Measurements from ENCODE around the gene CLDN14. TPM values are rescaled to one million over a fixed set of nuclear protein-coding genes. Genes with fewer than 3 reads are reported as not detected.
"Not testable (repeated sequence)": the region's sequence is repeated elsewhere in the genome, so short reads cannot be mapped to it uniquely, and the experiment has no call there.

CLDN14 gene
- total and polyA plus RNA-seq, 2 donors: 0.14 to 0.78 TPM

DNA sequence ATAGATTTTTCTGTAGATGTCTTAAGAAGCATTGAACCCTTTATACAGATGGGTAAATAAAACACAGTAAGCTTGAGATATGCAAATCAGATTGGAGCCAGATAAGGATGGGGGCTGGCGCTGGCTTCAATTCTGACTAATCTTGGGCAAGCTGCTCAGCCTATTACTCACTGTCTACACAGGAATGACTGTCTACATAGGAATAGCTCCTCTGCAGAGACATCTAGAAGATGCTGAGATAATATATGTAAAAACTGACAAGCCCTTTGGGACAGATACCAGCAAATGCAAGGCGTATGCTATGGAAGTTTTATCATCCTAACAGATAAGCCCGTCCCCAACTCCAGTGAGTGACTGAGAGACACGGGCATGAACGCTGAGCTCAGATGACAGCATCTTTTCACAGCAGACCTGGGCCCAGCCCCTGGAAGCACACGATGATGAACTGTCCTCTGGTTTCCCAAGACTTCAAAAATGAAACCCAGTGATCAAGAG is 1.7 kb downstream of the CLDN14 start:
- WGBS: 93% methylated on average over 6 of the region's 6 CpGs
- Histone ChIP-seq H3K27ac (ENCODE audit: low read depth in 1 of 2, low read length in 1 of 2) (no peak overlapping the region), H3K4me3 (ENCODE audit: low read length in 2 of 2) (no peak overlapping the region), H3K27me3 (ENCODE audit: control insufficient read depth in 2 of 2, insufficient read depth in 1 of 2, low read length in 1 of 2) (peaks cover 0 to 2% of the 10 kb centered on the region in 2 donors), H3K36me3 (ENCODE audit: control insufficient read depth in 2 of 2, insufficient read depth in 2 of 2, low read length in 1 of 2) (no peaks in the 10 kb centered on the region), H3K9me3 (ENCODE audit: control insufficient read depth in 2 of 2, insufficient read depth in 1 of 2, low read length in 1 of 2) (no peaks in the 10 kb centered on the region), H3K4me1 (ENCODE audit: control insufficient read depth in 2 of 2, insufficient read depth in 2 of 2, low read length in 2 of 2) (no peaks in the 10 kb centered on the region)
- DNase-seq (ENCODE audit: low read depth in 6 of 9, low spot score in 9 of 9): no peak

GRCh38 chr21:36477559-36477958 is 2.4 kb downstream of the CLDN14 start:
- Histone ChIP-seq H3K27me3 (ENCODE audit: control insufficient read depth in 2 of 2, insufficient read depth in 1 of 2, low read length in 1 of 2) (peaks cover 0 to 2% of the 10 kb centered on the region in 2 donors), H3K4me3 (ENCODE audit: low read length in 2 of 2) (no peak overlapping the region), H3K27ac (ENCODE audit: low read depth in 1 of 2, low read length in 1 of 2) (no peak overlapping the region), H3K9me3 (ENCODE audit: control insufficient read depth in 2 of 2, insufficient read depth in 1 of 2, low read length in 1 of 2) (no peaks in the 10 kb centered on the region), H3K4me1 (ENCODE audit: control insufficient read depth in 2 of 2, insufficient read depth in 2 of 2, low read length in 2 of 2) (no peaks in the 10 kb centered on the region), H3K36me3 (ENCODE audit: control insufficient read depth in 2 of 2, insufficient read depth in 2 of 2, low read length in 1 of 2) (no peaks in the 10 kb centered on the region)
- no peak for DNase-seq (ENCODE audit: low read depth in 6 of 9, low spot score in 9 of 9)
- WGBS: 95% methylated on average over 7 of the region's 7 CpGs

DNA sequence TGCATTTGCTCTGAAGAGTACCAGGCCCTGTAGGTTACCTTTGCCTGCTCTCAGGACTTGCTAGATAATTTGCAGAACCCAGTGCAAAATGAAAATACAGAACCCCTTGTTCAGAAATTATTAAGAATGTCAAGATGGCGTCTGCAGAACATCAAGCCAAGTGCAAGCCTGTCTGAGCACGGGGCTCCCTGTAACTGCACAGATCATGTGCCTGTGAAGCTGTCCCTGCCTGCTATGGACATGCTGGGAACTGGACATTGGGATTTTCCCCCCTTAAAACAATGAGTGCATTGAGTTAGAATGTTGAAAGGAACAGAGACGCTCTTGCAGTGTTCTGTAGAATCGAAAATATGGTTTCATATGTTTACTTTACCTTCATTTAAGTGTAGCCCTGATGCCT is 2.9 kb downstream of the CLDN14 start:
- WGBS: 98% methylated on average over 4 of the region's 4 CpGs
- H3K9me3 ChIP-seq (ENCODE audit: control insufficient read depth in 2 of 2, insufficient read depth in 1 of 2, low read length in 1 of 2): no peaks in the 10 kb centered on the region
- no peak overlapping the region for H3K27ac ChIP-seq (ENCODE audit: low read depth in 1 of 2, low read length in 1 of 2)
- H3K4me1 ChIP-seq (ENCODE audit: control insufficient read depth in 2 of 2, insufficient read depth in 2 of 2, low read length in 2 of 2): no peaks in the 10 kb centered on the region
- no peak overlapping the region for H3K4me3 ChIP-seq (ENCODE audit: low read length in 2 of 2)
- no peaks in the 10 kb centered on the region for H3K36me3 ChIP-seq (ENCODE audit: control insufficient read depth in 2 of 2, insufficient read depth in 2 of 2, low read length in 1 of 2)
- H3K27me3 ChIP-seq (ENCODE audit: control insufficient read depth in 2 of 2, insufficient read depth in 1 of 2, low read length in 1 of 2): peaks cover 0 to 2% of the 10 kb centered on the region in 2 donors
- DNase-seq (ENCODE audit: low read depth in 6 of 9, low spot score in 9 of 9): no peak

DNA sequence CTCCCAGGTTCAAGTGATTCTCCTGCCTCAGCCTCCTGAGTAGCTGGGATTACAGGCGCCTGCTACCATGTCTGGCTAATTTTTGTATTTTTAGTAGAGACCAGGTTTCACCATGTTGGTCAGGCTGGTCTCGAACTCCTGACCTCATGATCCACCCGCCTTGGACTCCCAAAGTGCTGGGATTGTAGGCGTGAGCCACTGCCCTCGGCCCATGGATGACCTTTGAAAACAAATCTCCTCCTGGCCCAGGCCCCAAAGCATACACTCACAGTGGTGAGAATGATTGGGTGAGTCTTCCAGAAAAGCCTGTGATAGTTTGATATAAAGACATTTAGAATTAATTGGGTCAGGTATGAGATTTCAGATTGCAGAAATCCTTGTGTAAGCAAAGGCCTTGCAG is 3.4 kb downstream of the CLDN14 start:
- DNase-seq (ENCODE audit: low read depth in 6 of 9, low spot score in 9 of 9); H3K36me3 ChIP-seq (ENCODE audit: control insufficient read depth in 2 of 2, insufficient read depth in 2 of 2, low read length in 1 of 2); H3K27ac ChIP-seq (ENCODE audit: low read depth in 1 of 2, low read length in 1 of 2); H3K4me3 ChIP-seq (ENCODE audit: low read length in 2 of 2); H3K9me3 ChIP-seq (ENCODE audit: control insufficient read depth in 2 of 2, insufficient read depth in 1 of 2, low read length in 1 of 2); H3K4me1 ChIP-seq (ENCODE audit: control insufficient read depth in 2 of 2, insufficient read depth in 2 of 2, low read length in 2 of 2); H3K27me3 ChIP-seq (ENCODE audit: control insufficient read depth in 2 of 2, insufficient read depth in 1 of 2, low read length in 1 of 2): not testable (repeated sequence)
- WGBS: 97% methylated on average over 5 of the region's 5 CpGs

GRCh38 chr21:36474591-36474990 is 5.3 kb downstream of the CLDN14 start:
- Histone ChIP-seq H3K27ac (ENCODE audit: low read depth in 1 of 2, low read length in 1 of 2) (no peak overlapping the region), H3K27me3 (ENCODE audit: control insufficient read depth in 2 of 2, insufficient read depth in 1 of 2, low read length in 1 of 2) (peaks cover 0 to under 1% of the 10 kb centered on the region in 2 donors), H3K36me3 (ENCODE audit: control insufficient read depth in 2 of 2, insufficient read depth in 2 of 2, low read length in 1 of 2) (no peaks in the 10 kb centered on the region), H3K9me3 (ENCODE audit: control insufficient read depth in 2 of 2, insufficient read depth in 1 of 2, low read length in 1 of 2) (no peaks in the 10 kb centered on the region), H3K4me3 (ENCODE audit: low read length in 2 of 2) (no peak overlapping the region), H3K4me1 (ENCODE audit: control insufficient read depth in 2 of 2, insufficient read depth in 2 of 2, low read length in 2 of 2) (no peaks in the 10 kb centered on the region)
- WGBS: 91% methylated on average over 6 of the region's 6 CpGs
- no peak for DNase-seq (ENCODE audit: low read depth in 6 of 9, low spot score in 9 of 9)

DNA sequence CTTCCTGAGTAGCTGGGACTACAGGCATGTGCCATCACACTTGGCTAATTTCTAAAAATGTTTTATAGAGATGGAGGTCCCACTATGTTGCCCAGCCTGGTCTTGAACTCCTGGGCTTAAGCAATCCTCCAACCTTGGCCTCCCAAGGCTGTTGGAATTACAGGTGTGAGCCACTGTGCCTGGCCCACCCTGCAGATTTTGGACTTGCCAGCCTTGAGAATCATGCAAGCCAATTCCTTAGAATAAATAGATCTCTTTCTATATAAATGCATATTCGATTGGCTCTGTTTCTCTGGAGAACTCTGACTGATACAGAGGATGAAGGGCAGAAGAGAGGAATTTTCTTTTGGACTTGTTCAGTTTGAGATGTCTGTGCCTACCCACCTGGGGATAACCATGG is 6.7 kb downstream of the CLDN14 start:
- no peaks in the 10 kb centered on the region for H3K36me3 ChIP-seq (ENCODE audit: control insufficient read depth in 2 of 2, insufficient read depth in 2 of 2, low read length in 1 of 2)

GRCh38 chr21:36472377-36472776 is 7.5 kb downstream of the CLDN14 start:
- no peaks in the 10 kb centered on the region for H3K4me1 ChIP-seq (ENCODE audit: control insufficient read depth in 2 of 2, insufficient read depth in 2 of 2, low read length in 2 of 2)
- no peak overlapping the region for H3K4me3 ChIP-seq (ENCODE audit: low read length in 2 of 2)
- WGBS: 98% methylated on average over 2 of the region's 2 CpGs
- no peak for DNase-seq (ENCODE audit: low read depth in 6 of 9, low spot score in 9 of 9)
- no peak overlapping the region for H3K27ac ChIP-seq (ENCODE audit: low read depth in 1 of 2, low read length in 1 of 2)
- no peaks in the 10 kb centered on the region for H3K27me3 ChIP-seq (ENCODE audit: control insufficient read depth in 2 of 2, insufficient read depth in 1 of 2, low read length in 1 of 2)
- no peaks in the 10 kb centered on the region for H3K36me3 ChIP-seq (ENCODE audit: control insufficient read depth in 2 of 2, insufficient read depth in 2 of 2, low read length in 1 of 2)
- no peaks in the 10 kb centered on the region for H3K9me3 ChIP-seq (ENCODE audit: control insufficient read depth in 2 of 2, insufficient read depth in 1 of 2, low read length in 1 of 2)

More for the DNA sequence above, 6.7 kb downstream of the CLDN14 start:
- DNase-seq (ENCODE audit: low read depth in 6 of 9, low spot score in 9 of 9): no peak
- Histone ChIP-seq H3K4me1 (ENCODE audit: control insufficient read depth in 2 of 2, insufficient read depth in 2 of 2, low read length in 2 of 2) (no peaks in the 10 kb centered on the region), H3K27ac (ENCODE audit: low read depth in 1 of 2, low read length in 1 of 2) (no peak overlapping the region), H3K9me3 (ENCODE audit: control insufficient read depth in 2 of 2, insufficient read depth in 1 of 2, low read length in 1 of 2) (no peaks in the 10 kb centered on the region), H3K4me3 (ENCODE audit: low read length in 2 of 2) (no peak overlapping the region), H3K27me3 (ENCODE audit: control insufficient read depth in 2 of 2, insufficient read depth in 1 of 2, low read length in 1 of 2) (no peaks in the 10 kb centered on the region)
- 96% methylated on average over 1 of the region's 1 CpG for WGBS

DNA sequence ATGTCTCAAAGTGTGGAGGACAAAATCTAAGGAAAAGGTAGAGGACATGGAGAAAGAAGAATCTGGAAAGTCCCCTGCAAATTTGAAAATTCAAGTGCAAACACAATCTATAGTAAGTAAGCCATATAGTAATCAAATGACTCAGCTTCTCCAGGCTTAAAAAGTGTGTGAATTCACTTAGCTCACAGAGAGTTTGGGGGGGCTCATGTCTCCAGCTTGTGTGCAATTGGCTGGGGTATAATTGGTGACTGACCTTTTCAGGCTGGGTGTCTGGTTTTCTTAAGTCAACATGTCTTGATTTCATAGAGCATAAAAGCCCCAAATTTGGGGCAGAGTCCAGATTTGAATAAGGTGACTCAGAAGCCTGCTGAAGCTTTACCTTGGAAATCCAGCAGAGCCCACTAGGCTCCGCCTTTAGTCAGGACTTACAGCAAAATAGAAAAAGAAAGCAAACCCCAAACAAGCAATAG is 8.6 kb downstream of the CLDN14 start:
- no peaks in the 10 kb centered on the region for H3K36me3 ChIP-seq (ENCODE audit: control insufficient read depth in 2 of 2, insufficient read depth in 2 of 2, low read length in 1 of 2)
- no peak overlapping the region for H3K27ac ChIP-seq (ENCODE audit: low read depth in 1 of 2, low read length in 1 of 2)
- H3K9me3 ChIP-seq (ENCODE audit: control insufficient read depth in 2 of 2, insufficient read depth in 1 of 2, low read length in 1 of 2): no peaks in the 10 kb centered on the region
- no peaks in the 10 kb centered on the region for H3K27me3 ChIP-seq (ENCODE audit: control insufficient read depth in 2 of 2, insufficient read depth in 1 of 2, low read length in 1 of 2)
- H3K4me1 ChIP-seq (ENCODE audit: control insufficient read depth in 2 of 2, insufficient read depth in 2 of 2, low read length in 2 of 2): no peaks in the 10 kb centered on the region
- no peak overlapping the region for H3K4me3 ChIP-seq (ENCODE audit: low read length in 2 of 2)
- DNase-seq (ENCODE audit: low read depth in 6 of 9, low spot score in 9 of 9): no peak
- WGBS: 93% methylated on average over 1 of the region's 1 CpG

DNA sequence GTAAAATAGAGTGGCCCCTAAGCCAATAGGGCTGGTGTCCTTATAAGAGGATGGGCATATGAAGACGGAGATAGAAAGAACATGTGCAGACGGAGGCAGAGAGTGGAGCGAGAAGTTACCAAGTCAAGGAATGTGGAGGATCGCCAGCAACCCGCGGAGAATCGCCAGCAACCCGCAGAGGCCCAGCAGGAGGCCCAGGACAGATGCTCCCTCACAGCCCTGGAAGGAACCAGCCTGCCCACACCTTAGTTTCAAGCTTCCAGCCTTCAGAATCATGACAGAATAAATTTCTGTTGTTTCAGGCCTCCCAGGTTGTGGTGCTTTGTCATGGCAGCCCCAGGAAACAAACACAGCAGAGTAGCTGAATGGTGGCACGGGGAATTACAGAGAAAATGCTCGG is 9.6 kb downstream of the CLDN14 start:
- Histone ChIP-seq H3K27ac (ENCODE audit: low read depth in 1 of 2, low read length in 1 of 2) (no peak overlapping the region), H3K9me3 (ENCODE audit: control insufficient read depth in 2 of 2, insufficient read depth in 1 of 2, low read length in 1 of 2) (no peaks in the 10 kb centered on the region), H3K27me3 (ENCODE audit: control insufficient read depth in 2 of 2, insufficient read depth in 1 of 2, low read length in 1 of 2) (peaks cover 0 to 2% of the 10 kb centered on the region in 2 donors), H3K36me3 (ENCODE audit: control insufficient read depth in 2 of 2, insufficient read depth in 2 of 2, low read length in 1 of 2) (no peaks in the 10 kb centered on the region), H3K4me1 (ENCODE audit: control insufficient read depth in 2 of 2, insufficient read depth in 2 of 2, low read length in 2 of 2) (no peaks in the 10 kb centered on the region), H3K4me3 (ENCODE audit: low read length in 2 of 2) (no peak overlapping the region)
- no peak for DNase-seq (ENCODE audit: low read depth in 6 of 9, low spot score in 9 of 9)
- WGBS: 96% methylated on average over 10 of the region's 10 CpGs

Data from thymus (tissue), 11 donors.